HG02763 (cell line): Measurements from ENCODE around the gene MARCO.
"Not testable (repeated sequence)": the region's sequence is repeated elsewhere in the genome, so short reads cannot be mapped to it uniquely, and the experiment has no call there.

Source experiments
- ATAC-seq: cut with Tn5 transposase; IDR thresholded peaks from one replicate; pipeline ENCODE4 v1.9.1; 2021; ENCODE audit warnings: mild to moderate bottlenecking, moderate library complexity; ENCODE audit not compliant: unreplicated experiment

The MARCO gene

DNA sequence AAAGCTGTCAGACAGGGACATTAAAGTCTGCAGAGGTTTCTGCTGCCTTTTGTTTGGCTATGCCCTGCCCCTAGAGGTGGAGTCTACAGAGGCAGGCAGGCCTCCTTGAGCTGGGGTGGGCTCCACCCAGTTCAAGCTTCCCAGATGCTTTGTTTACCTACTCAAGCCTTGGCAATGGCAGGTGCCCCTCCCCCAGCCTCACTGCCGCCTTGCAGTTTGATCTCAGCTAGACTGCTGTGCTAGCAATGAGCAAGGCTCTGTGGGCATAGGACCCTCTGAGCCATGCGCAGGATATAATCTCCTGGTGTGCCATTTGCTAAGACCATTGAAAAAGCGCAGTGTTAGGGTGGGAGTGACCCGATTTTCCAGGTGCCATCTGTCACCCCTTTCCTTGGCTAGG lies 61.9 kb downstream of the MARCO start:
- not testable (repeated sequence) for ATAC-seq

DNA sequence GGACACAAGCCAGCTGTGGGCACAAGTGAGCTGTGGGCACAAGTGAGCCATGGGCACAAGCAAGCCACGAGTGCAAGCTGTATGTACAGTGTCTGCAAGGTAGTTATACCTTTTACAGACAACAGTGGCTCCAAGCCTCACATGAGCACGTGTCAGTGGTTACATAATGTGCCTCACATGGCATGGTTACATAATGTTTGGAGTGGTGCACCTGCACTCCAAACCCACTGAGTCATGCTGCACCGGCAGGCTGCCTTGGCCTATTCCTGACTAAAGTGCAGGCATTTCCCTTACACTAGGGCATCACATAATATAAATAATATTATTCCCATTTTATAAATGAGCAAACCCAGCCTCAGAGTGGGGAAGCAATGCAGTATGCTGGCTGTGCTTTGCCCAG lies 62.6 kb downstream of the MARCO start:
- ATAC-seq: no peak

DNA sequence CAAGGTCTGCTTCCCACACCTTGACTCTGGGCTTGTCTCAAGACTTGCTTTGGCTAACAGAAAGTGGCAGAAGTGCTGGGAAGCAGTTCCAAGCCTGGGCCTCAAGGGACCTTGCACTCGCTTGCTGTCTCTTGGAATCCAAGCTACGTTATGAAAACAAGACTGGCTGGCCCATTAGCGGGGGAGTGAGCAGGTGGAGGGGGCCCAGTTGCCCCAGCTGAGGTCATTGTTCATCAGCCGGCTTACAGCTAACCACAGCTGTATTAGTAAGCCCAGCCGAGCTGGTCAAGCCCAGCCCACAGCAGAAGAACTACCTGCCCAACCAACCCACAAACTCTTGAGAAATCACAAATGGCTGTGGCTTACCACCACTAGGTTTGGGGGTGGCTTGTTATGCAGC lies 63.1 kb downstream of the MARCO start:
- ATAC-seq: no peak

DNA sequence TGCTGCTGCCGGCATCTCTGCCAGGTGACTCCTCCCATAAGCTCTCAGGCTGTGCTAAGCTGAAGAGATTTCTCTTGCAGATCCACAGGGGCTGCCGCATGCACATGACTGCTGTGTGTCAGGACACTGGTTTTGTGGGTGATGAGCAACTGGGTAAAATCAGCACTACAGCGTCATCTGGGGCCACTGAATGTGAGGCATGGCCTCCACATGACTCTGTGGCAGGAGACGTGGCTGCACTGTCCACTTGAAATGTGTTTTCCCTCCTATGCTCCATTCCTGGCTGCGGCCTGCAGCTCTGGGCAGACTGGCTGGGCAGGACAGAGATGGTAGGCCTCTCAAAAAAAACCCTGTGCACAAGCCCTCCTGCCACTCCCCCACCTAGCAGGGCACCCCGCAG lies 63.6 kb downstream of the MARCO start:
- no peak for ATAC-seq

DNA sequence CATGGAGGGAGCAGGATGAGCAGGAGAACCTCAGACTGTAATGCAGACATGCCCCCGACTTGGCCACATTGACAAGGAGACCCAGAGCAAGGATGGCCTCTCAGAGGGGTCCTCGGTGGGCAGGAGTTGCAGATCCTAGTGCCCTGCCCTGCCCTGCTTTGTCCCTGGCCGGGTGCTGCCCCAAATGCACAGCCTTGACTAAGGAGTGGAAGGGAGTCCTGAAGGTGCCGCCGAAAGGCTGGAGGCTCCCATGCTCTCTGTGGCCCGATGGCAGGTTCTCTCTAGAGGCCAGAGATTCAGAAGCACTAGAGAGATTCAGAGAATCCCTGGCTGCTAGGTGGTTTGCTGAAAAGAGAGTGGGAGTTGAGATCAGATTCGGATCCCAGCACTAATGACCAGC lies 64.4 kb downstream of the MARCO start:
- no peak for ATAC-seq

DNA sequence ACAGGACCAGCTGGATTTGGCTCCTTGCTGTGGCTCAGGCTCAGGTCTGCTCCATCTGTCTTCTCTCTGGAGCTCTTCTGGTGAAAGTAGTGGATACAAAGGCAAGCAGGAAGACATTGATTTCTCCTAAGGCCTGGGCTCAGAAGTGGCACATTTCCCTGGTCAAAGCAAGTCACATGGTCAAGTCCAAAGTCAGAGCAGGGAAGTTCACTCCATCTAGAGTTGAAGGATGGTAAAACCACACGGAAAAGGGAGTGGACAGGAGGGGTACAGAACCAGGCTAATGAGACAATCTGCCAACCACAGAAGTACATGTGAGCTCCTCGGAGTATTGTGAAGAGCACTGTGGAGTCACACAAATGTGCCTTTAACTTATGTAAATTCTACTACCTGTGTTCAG lies 66.1 kb downstream of the MARCO start:
- no peak for ATAC-seq

DNA sequence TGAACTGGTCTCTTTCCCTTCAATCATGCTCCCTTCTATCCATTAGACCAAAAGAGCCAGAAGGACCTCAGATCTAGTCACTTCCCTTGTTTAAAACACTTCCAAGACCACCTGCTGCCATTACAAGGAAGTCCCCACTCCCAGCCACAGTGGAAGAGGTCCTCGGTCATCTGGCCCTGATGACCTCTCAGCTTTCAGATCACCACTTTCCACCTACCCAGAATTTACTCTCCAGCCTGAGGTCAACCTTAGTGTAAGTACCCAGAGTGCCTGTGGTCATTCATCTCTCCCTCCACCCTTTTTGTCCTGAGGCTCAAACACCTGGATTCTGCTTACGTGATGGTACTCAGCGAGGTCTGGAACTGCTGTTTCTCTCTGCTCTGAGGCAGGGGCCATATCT lies 67.1 kb downstream of the MARCO start:
- no peak for ATAC-seq

DNA sequence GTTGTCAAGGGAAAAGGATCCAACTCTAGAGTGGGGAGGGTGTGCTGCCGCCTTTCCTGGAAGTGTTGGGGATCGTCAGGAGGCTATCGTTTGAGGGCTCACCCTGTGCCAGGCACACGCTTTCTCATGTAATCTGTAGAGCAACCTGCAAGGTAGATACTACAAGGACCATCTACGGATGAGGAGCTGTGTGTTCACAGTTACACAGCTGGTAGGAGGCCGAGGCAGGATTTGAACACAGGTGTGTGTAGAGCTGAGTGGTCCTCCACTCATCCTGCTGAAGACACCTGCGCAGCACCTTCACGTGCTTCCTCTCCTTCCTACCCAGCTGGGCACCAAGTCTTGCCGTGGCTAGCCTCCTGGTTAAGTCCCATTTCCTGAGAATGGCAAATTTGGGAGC lies 68.3 kb downstream of the MARCO start:
- ATAC-seq: no peak

DNA sequence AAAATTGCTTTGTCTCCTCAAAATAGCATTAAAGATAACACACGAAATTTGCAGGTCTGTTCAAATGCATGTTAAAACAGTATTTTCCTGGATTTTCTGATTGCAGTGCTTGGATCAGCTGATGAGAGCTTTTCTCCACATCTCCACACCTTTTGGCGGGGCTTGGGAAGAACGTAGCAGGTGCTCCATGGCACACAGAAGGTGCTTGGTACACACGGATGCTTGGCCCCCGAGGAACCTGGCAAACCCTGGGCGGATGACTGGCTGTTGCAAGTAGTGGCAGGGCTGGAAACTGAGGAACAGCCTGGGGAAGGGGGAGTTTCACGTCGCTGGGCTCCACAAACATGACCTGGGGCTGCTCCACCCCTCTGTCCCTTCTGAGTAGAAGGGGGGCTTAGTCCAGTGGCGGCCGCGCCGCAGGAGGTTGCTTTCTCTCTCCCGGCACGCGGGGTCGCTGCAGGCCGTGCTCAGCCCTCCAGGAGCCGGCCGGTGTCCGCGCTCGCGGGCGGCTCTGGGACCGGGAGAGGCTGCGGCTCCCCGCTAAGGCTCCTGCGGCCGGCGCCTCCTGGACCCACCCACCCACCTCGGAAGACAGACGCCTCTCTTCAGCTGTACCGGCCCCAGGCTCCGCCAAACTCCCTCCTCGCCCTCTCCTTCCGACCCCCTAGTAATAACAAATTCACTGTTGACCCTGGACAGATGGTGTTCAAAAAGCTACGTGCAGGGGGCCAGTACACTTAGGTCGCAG lies 69.3 kb downstream of the MARCO start:
- no peak for ATAC-seq

DNA sequence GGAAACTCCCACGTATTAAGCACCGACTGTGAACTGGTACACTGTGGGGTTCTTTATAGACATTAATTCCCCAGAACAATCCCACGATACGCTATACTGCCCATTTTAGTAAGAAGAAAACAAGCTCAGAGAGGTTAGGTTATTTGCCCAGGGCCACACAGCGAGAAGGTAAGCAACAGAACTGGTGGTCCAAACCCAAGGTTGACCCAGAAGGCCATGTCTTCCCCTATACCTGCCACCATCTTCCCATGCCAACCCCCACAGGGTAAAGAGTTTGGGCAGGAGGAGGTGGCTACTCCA lies 69.9 kb downstream of the MARCO start:
- no peak for ATAC-seq

DNA sequence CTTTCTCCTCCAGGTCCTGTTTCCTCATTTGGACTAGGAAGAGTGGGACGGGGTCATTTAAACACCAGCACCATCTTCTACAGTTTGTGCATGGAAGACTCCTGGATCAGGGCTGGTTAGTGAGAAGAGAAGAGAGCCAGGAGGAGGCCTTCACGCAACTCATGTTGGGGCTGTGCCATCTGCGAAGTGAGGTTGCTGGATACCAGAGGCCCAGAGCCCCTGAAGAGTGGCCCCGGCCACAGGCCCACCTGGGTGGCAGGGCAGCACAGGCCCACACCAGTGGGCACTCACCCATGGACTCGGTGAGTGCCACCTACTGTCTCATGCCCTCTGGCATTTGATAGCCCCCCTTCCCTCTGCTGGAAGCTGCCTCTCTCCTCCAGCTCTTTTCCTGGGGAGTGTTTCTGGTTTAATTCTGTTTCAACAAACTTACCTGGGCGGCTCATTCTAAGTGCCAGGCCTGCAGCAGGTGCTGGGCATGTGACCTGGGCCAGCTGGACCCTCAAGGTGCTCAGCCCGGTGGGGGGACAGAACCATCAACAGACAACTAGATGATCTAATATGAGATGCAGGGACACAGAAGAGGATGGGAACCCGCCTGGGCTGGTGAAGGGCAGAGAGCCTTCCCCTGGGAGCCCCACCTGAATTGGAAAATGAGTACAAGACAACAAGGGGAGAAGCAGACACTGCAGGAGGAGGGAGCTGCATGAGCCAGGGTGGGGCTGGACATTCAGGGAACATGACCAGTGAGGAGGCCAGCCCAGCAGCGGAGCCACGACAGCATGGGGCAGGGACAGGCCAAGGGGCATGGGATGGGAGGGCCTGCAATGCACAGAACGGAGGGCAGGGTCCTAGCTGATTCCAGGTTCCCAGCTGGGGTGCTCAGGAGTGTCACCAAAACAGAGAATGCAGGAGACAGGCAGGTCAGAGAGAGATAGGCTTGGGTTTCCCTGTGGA lies 70.6 kb downstream of the MARCO start:
- no peak for ATAC-seq

DNA sequence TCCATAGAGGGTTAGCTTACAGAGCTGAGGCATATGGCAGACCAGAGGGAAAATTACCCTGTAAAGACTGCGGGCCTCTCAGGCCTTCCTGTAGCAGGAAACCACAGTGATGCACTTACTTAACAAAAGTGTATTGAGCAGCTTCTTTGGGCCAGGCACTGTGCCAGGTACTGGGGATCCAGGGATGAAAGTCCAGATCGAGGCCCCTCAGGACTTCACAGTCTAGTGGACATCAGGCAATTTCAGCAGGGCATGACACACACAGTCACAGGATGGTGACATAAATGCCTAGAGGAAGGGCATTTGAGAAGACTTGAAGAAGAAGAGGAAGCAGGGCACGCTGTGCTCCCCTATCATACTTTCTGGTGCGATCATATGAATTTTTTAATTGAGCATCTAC lies 71.7 kb downstream of the MARCO start:
- ATAC-seq: no peak

DNA sequence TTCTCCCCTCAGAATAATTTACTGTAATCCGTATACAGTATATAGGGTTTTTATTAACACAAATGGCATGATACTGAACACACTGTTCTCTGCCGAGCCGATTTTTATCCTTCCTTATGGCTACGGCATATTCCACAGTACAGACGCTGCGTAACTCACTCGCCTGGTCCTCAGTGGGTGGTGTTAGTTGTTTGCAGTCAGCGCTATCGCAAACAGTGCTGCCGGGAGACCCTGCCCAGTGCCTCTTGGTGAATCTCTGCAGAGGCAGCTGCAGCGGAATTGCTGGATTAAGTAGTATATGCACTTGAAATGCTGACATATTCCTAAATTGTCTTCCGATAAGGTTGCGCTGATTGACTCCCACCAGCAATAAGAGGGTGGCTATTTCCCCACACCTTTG lies 73.9 kb downstream of the MARCO start:
- ATAC-seq: no peak

DNA sequence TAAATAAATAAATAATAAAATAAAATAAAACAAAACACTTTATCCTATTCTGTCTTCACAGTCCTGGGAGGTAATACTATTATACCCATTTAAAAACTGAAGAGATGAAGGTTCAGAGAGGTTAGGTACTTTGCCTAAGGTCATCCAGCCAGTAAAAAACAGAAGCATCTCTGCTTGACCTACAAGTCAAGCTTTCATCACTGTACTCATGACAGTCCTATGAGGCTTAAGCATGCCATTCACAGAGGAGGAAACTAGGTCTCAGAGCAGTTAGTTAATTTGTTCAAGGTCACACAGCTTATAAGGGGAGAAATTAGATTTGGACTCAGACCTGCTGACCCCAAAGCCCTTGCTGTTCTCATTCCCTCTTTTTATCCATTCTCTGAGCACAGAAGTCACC lies 77.5 kb downstream of the MARCO start:
- no peak for ATAC-seq

DNA sequence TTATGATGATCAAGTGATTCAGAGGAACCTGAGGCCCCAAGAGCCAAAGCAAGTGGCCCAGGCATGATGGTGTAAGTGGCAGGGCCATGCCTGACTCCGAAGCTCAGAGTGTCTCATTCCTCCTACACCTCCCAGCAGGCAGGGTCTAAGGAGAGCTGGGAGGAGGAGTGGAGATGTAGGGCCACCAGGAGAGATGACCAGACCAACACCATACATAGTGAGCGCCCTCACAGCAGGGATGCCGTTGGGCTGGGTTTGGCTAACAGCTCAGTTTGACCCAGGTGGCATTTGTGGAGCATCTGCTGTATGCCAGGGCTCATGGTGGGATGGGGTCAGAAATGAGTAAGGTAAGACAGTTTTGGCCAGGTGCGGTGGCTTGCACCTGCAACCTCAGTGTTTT lies 80.7 kb downstream of the MARCO start:
- ATAC-seq: no peak

DNA sequence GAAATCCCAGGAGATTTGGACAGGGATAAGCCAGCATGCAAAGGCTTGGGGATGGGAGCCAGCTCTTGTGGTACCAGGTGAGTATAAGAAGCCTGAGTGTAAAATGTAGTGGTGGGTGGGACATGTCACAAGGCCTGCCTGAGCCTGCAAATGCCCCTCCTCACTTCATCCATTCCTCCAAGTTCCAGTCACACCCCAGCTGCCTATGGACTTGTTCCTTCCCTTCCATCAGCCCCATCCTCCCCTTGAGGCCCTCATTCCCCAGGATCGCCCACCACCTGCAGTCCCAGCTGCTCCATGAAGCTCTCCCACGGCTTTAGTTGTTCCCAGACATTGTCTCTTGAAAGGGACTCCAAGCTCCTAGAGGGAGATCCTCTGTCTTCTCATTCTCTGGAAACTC lies 81.5 kb downstream of the MARCO start:
- ATAC-seq: no peak

DNA sequence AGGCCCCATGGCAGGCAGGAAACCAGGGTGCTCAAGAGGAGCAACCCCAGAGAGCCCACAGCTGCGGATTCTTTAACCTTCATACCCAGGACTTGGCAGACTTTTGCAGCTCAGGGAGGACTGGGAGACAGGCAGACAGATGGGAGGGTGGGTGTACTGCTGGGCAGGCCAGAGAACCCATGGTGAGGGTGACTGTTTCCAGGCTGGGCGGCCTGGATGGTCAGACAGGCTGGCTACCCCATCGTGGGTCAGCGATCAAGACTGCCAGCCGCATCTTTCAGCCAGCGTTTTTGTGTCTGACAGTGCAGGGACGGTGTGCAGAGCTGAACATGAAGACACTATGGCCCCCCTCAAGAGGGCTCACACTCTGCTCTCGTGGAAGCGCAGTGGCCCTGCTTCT lies 82.2 kb downstream of the MARCO start:
- ATAC-seq: no peak

DNA sequence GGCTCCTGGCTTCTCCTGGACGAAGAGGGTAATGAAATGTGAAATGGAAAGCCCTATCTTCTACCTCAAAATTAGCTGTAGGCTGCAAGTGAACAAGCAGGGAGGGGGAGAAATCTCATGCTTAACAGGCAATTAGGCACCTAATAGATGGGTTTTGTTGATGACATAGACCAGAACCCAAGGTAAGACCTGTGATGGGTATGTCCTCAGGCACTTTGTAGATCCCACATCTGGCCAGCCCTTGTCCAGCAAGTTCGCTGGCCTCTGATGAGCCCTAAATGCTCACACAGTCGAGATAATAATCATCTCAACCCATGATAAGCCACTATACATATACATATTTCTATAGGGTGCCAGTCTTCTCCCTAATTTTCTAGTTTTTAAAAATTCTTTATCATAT lies 82.6 kb downstream of the MARCO start:
- ATAC-seq: no peak

DNA sequence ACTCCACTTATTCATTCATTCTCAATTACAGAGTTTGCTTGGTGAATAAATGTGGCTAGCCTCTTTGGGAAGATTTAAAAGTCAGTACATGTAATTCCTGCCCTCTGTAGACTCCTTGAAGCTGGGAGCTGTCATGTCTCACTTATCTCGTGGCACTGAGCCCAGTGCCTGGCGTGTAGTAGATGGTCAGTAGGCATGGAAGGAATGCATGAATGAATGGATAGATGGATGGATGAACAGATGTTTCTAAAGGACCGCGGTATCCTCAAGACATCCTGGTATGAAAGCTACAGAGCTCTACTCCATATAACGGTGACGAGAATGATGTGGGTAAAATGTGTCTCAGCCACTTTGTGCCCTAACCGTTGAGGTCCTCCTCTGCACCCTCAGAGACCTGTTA lies 83.0 kb downstream of the MARCO start:
- ATAC-seq: no peak

DNA sequence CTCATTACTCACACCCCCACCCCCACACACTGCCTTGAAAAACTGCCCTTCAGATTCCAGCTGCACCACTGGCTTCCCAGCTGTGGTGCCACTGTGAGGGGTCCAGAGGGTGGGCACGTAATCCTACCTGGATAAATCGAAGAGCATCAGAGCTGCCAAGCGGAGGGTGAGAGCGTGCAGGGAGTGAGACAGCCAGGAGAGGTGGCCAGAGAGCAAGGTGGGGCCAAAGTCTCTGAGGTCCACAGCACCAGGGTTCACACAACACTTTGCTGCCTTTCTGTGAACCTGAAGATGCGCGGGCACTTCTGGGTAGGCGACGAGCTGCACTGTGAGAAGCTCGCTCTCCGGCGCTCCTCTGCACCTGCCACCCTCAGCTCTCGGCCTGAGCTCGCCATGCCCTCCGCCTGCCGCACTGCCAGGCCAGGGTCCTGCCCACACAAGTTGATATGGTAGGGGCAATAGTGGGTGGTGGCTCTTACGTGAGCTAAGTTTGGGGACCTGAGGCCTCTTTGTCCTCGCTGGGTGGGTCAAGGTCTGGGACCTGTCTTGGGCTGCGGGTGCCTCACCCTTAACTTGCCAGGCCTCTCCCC lies 83.9 kb downstream of the MARCO start:
- ATAC-seq: no peak

DNA sequence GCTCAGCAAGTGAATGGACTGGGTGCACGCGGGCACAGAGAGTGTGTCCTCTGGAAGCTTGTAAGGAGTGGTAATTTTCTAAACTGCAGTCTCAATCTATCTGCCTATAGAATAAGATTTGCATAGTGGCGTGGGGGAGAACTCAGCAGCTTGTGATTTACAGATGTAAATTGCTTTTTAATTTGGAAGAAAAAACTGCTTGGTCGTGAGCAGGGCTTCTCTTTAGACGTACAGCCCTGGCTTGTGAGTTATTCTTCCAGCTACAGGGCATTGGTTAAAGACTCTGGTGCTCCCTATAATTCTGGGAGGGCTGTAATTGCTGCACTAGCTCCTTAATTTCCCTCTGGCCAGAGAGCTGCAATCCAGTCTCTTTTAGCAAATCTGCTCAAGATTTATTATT lies 84.9 kb downstream of the MARCO start:
- ATAC-seq: no peak
